Stomach (tissue), 9 donors: ENCODE data around the gene TSFM. TPM values are rescaled to one million over a fixed set of nuclear protein-coding genes. Genes with fewer than 3 reads are reported as not detected.

Source experiments
- DNase-seq, 2 donors: peaks; one replicate each; pipeline versions ENCODE4 v3.0.0 to v3.0.0-alpha.2; 2013 to 2019
- H3K27ac ChIP-seq, 5 donors: fragments of 200-600 bp in 4 of 5; sonication (generic) in 4 of 5; one replicate each; pipeline ENCODE4 v1.5.1; 2013 to 2019; ENCODE audit warnings: mild to moderate bottlenecking in 1 of 5, moderate library complexity in 1 of 5
- H3K27me3 ChIP-seq, 3 donors: fragments of 200-600 bp; sonication (generic); one replicate each; pipeline ENCODE4 v1.5.1; 2017 to 2019; ENCODE audit warnings: mixed run types in 1 of 3
- H3K36me3 ChIP-seq, 4 donors: fragments of 200-600 bp; sonication (generic); 1 replicate in 3 of 4; 2 replicates in 1 of 4; pipeline ENCODE4 v1.5.1; 2016 to 2019
- H3K4me1 ChIP-seq, 4 donors: fragments of 200-600 bp; sonication (generic); one replicate each; pipeline ENCODE4 v1.5.1; 2016 to 2019
- H3K4me3 ChIP-seq, 4 donors: fragments of 200-600 bp; sonication (generic) in 3 of 4; one replicate each; pipeline ENCODE4 v1.5.1; 2016 to 2019; ENCODE audit warnings: mild to moderate bottlenecking in 1 of 4
- H3K9me3 ChIP-seq, 4 donors: fragments of 200-600 bp; sonication (generic); one replicate each; pipeline ENCODE4 v1.5.1; 2016 to 2019
- EP300 ChIP-seq: sonication (generic); formaldehyde crosslinking; IDR thresholded peaks from one replicate; pipeline ENCODE4 v1.6.1; 2017; ENCODE audit warnings: antibody characterized with exemption
- POLR2A ChIP-seq, 4 donors: fragments of 450-650 bp; IDR thresholded peaks; one replicate each; pipeline ENCODE4 v1.6.1; 2016; ENCODE audit warnings: antibody characterized with exemption in 4 of 4, control low read depth in 2 of 4, mild to moderate bottlenecking in 1 of 4, moderate library complexity in 1 of 4
- POLR2AphosphoS5 ChIP-seq, 3 donors: sonication (generic); formaldehyde crosslinking; IDR thresholded peaks; one replicate each; pipeline ENCODE4 v1.6.1; 2016; ENCODE audit warnings: antibody characterized with exemption in 3 of 3
- WGBS, 5 donors: extraction: QIAGEN DNeasy Blood & Tissue Kit in 3 of 5; methylation state at CpG; one replicate each; pipeline versions ENCODE4 v1.1.5 to v1.1.7; 2013 to 2018; 5-methylcytosine and 5-hydroxymethylcytosine counted together
- intact Hi-C: fragments of 100-400 bp; cut with DNase I; formaldehyde crosslinking; loops from one replicate; pipeline ENCODE4 v1.15.1; 2023; ENCODE audit warnings: low total_unique reads
- polyA plus RNA-seq, 3 donors: library from polyadenylated mRNA; stranded (reverse); fragments of 200-250 nt; gene quantifications; one replicate each; pipeline ENCODE4 v1.2.3, GENCODE V29; 2013
- total RNA-seq, 5 donors: library from RNA; depleted of rRNA; stranded (reverse); fragments of >200 nt; gene quantifications; one replicate each; pipeline versions ENCODE4 v1.1.0 to v1.2.3, GENCODE V29; 2014 to 2016
- TF ChIP-seq, protein P1 (sequence below), 7 experiments: fragments of 450-650 bp in 4 of 7; fragments of 200-600 bp in 3 of 7; sonication (generic) in 3 of 7; IDR thresholded peaks; one replicate each; pipeline ENCODE4 v1.5.1; 2016 to 2019; ENCODE audit warnings: antibody characterized with exemption in 7 of 7, control low read depth in 2 of 7, mild to moderate bottlenecking in 1 of 7
- donor health status: healthy with polysubstance abuse.
- donor health status: Bipolar disorder and iron deficiency.
- donor health status: healthy.

TSFM gene
- total and polyA plus RNA-seq, 8 donors = 2.3 to 39.3 (median 13.5) TPM

DNA sequence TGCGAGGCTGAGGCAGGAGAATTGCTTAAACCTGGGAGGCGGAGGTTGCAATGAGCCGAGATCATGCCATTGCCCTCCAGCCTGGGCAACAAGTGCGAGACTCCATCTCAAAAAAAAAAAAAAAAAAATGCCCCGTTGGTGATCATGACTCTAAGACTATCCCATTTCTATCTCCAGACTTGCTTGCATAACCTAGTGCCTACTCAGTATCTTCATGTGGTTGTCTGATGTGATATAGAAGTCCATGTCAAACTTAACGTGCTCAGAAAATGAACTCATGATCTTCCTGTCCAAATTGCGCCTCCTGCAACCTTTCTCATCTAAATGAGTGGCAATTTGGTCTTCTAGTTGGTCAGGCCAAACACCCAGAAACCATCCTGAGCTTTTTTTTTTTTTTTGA, 4.7 kb upstream of the TSFM start:
- 84 to 97% (median 94%) methylated on average over 6 to 7 of the region's 7 CpGs for WGBS, 5 donors

DNA sequence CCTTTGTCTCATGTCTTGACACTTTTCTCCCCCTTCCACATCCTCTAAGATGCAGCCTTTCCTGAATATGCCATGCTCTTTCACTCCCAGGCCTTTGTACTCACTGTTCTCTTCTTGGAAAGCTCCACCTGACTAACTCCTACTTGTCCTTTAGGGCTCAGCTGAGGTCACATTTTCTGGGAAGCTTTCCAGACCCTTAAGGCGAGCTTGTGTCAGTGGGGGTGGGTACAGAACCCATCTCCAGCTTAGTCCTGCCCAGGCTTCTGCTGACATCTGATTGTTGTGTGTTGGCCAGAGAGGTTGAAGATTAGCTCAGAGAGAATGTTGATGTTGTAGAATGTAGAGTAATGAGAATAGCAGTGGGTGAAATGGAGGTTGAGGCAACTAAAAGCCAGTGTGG, 2.9 kb upstream of the TSFM start:
- intact Hi-C loops = no loop called here
- TF ChIP-seq POLR2A (IDR thresholded peaks at IDR 0.05) (no peak), EP300 (no peak), POLR2AphosphoS5 (IDR thresholded peaks at IDR 0.05) (no peak)
- TF ChIP-seq, protein P1, sequence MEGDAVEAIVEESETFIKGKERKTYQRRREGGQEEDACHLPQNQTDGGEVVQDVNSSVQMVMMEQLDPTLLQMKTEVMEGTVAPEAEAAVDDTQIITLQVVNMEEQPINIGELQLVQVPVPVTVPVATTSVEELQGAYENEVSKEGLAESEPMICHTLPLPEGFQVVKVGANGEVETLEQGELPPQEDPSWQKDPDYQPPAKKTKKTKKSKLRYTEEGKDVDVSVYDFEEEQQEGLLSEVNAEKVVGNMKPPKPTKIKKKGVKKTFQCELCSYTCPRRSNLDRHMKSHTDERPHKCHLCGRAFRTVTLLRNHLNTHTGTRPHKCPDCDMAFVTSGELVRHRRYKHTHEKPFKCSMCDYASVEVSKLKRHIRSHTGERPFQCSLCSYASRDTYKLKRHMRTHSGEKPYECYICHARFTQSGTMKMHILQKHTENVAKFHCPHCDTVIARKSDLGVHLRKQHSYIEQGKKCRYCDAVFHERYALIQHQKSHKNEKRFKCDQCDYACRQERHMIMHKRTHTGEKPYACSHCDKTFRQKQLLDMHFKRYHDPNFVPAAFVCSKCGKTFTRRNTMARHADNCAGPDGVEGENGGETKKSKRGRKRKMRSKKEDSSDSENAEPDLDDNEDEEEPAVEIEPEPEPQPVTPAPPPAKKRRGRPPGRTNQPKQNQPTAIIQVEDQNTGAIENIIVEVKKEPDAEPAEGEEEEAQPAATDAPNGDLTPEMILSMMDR (IDR thresholded peaks at IDR 0.05) = no peak

More for the DNA sequence above, 4.7 kb upstream of the TSFM start:
- TF ChIP-seq, protein P1 (IDR thresholded peaks at IDR 0.05) = no peak
- TF ChIP-seq EP300 (no peak), POLR2A (IDR thresholded peaks at IDR 0.05) (no peak), POLR2AphosphoS5 (IDR thresholded peaks at IDR 0.05) (no peak)
- peaks cover 7 to 24% (median 17%) of the 10 kb centered on the region in 4 donors for H3K4me1 ChIP-seq
- H3K9me3 ChIP-seq = no peaks in the 10 kb centered on the region
- H3K4me3 ChIP-seq = no peak overlapping the region
- no peaks in the 10 kb centered on the region for H3K27me3 ChIP-seq
- H3K36me3 ChIP-seq = peaks cover 0 to 27% (median 25%) of the 10 kb centered on the region in 4 donors
- H3K27ac ChIP-seq = no peak overlapping the region
- no peak for DNase-seq
- intact Hi-C loops = no loop called here

DNA sequence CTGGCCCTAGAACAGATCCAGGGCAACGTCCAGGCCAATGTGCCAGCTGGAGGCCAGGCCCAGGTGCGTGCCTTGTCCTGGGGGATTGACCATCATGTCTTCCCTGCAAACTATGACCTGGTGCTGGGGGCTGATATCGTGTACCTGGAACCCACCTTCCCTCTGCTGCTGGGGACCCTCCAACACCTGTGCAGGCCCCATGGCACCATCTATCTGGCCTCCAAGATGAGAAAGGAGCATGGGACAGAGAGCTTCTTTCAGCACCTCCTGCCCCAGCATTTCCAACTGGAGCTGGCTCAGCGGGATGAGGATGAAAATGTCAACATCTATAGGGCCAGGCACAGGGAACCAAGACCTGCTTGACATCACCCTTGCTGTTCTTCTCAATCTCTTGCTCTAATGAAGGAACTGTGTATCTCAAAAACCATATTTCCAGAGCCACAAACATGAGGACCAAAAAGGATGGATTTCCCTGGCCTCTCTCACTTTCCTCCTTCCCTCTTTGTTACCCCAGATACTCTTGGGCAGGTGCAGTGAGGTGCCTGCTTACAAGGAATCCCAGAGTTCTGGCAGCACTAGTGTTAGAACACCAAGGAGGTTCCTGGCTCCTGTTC, 2.2 kb upstream of the TSFM start:
- no peaks in the 10 kb centered on the region for H3K27me3 ChIP-seq
- H3K36me3 ChIP-seq = peaks cover 0 to 27% (median 24%) of the 10 kb centered on the region in 4 donors
- DNase-seq = no peak
- peaks cover 8 to 32% (median 20%) of the 10 kb centered on the region in 4 donors for H3K4me1 ChIP-seq
- WGBS, 5 donors = 70 to 99% (median 87%) methylated on average over 4 of the region's 4 CpGs
- H3K27ac ChIP-seq = peak overlapping the region in 1 of 5 donors; percentile 77
- intact Hi-C loops = no loop called here
- TF ChIP-seq POLR2A (IDR thresholded peaks at IDR 0.05) = no peak
- TF ChIP-seq, protein P1 (IDR thresholded peaks at IDR 0.05) = no peak
- TF ChIP-seq POLR2AphosphoS5 (IDR thresholded peaks at IDR 0.05) = no peak
- no peak for TF ChIP-seq EP300
- no peaks in the 10 kb centered on the region for H3K9me3 ChIP-seq
- H3K4me3 ChIP-seq = no peak overlapping the region

More for the DNA sequence above, 2.9 kb upstream of the TSFM start:
- no peak for DNase-seq
- Histone ChIP-seq H3K4me1 (peaks cover 8 to 32% (median 20%) of the 10 kb centered on the region in 4 donors), H3K4me3 (no peak overlapping the region), H3K27me3 (no peaks in the 10 kb centered on the region), H3K27ac (no peak overlapping the region), H3K9me3 (no peaks in the 10 kb centered on the region), H3K36me3 (peaks cover 0 to 27% (median 23%) of the 10 kb centered on the region in 4 donors)
- WGBS, 5 donors = 13 to 55% (median 30%) methylated on average over 1 of the region's 1 CpG

DNA sequence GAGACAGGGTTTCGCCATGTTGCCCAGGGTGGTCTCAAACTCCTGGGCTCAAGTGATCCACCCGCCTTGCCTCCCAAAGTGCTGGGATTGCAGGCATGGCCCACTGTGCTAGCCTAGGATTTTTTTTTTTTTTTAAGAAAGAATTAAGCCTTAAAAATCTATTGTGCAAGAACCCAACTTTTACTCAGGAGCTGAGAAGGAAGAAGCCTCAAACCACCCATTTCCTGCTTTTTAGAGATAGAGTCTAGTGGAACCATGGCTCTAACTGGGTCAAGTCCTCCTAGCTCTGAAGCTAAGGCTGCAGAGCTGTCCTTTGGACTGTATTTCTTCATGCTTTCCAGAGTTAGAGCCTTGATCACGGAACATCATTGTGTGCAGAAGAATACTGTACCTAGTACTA, 1.3 kb upstream of the TSFM start:
- H3K27me3 ChIP-seq = no peaks in the 10 kb centered on the region
- no peaks in the 10 kb centered on the region for H3K9me3 ChIP-seq
- intact Hi-C loops = no loop called here
- WGBS, 5 donors = 84 to 97% (median 91%) methylated on average over 3 of the region's 3 CpGs
- peak overlapping the region in 2 of 5 donors; percentile 14 to 77 for H3K27ac ChIP-seq
- peaks cover 6 to 27% (median 24%) of the 10 kb centered on the region in 4 donors for H3K36me3 ChIP-seq
- H3K4me1 ChIP-seq = peaks cover 8 to 32% (median 20%) of the 10 kb centered on the region in 4 donors
- no peak for DNase-seq
- H3K4me3 ChIP-seq = no peak overlapping the region
- TF ChIP-seq, protein P1 (IDR thresholded peaks at IDR 0.05) = no peak
